NCI-H2107 treated with DMSO at 0.1 percent for 48 hours (cell line): Measurements from ENCODE around the gene ANKIB1.
"Not testable (repeated sequence)": the region's sequence is repeated elsewhere in the genome, so short reads cannot be mapped to it uniquely, and the experiment has no call there.

Source experiments
- DNase-seq: peaks from one replicate; lab custom pipeline; 2025; ENCODE audit not compliant: unreplicated experiment; lab: John Stamatoyannopoulos, UW

Gene ANKIB1

GRCh38 chr7:92245487-92246359 lies at the start of gene ANKIB1, which contains the start of gene KRIT1:
TSS of gene ANKIB1 (plus strand) at chr7:92245974. CDS start at chr7:92294979, 49,005 bp downstream.
TSS of gene KRIT1 (minus strand) at chr7:92245914. CDS start at chr7:92242135, 3,779 bp downstream.
- peak; percentile 85 for DNase-seq

- DNase-seq, result no peak
Measured at GRCh38 chr7:92200791-92201190, 45.0 kb upstream of the ANKIB1 start.

- DNase-seq, result no peak
Measured at GRCh38 chr7:92205987-92206386, 39.8 kb upstream of the ANKIB1 start.

- DNase-seq, result no peak
Measured at GRCh38 chr7:92206672-92207071, 39.1 kb upstream of the ANKIB1 start.

- no peak for DNase-seq
Measured at GRCh38 chr7:92221766-92222165, 24.0 kb upstream of the ANKIB1 start.

GRCh38 chr7:92226981-92227380 lies 18.8 kb upstream of the ANKIB1 start:
- no peak for DNase-seq

- DNase-seq, result no peak
Measured at GRCh38 chr7:92228100-92228499, 17.7 kb upstream of the ANKIB1 start.

GRCh38 chr7:92228742-92229141 lies 17.0 kb upstream of the ANKIB1 start:
- DNase-seq, result no peak

GRCh38 chr7:92230547-92230946 lies 15.2 kb upstream of the ANKIB1 start:
- DNase-seq, result no peak

- no peak for DNase-seq
Measured at GRCh38 chr7:92242972-92243371, 2.8 kb upstream of the ANKIB1 start.

GRCh38 chr7:92244808-92245486 lies 827 bp upstream of the ANKIB1 start:
- no peak for DNase-seq

- peak; percentile 41 for DNase-seq
Measured at GRCh38 chr7:92246360-92247101, 757 bp downstream of the ANKIB1 start.

- no peak for DNase-seq
Measured at GRCh38 chr7:92250603-92251002, 4.8 kb downstream of the ANKIB1 start.

GRCh38 chr7:92251181-92251580 lies 5.4 kb downstream of the ANKIB1 start:
- no peak for DNase-seq

- DNase-seq, result no peak
Measured at GRCh38 chr7:92253251-92253650, 7.5 kb downstream of the ANKIB1 start.

- DNase-seq, result not testable (repeated sequence)
Measured at GRCh38 chr7:92254800-92255199, 9.0 kb downstream of the ANKIB1 start.

- no peak for DNase-seq
Measured at GRCh38 chr7:92255308-92255707, 9.5 kb downstream of the ANKIB1 start.

- no peak for DNase-seq
Measured at GRCh38 chr7:92259062-92259461, 13.3 kb downstream of the ANKIB1 start.

GRCh38 chr7:92259610-92260247 lies 14.0 kb downstream of the ANKIB1 start:
- DNase-seq, result no peak

GRCh38 chr7:92260248-92260781 lies 14.5 kb downstream of the ANKIB1 start:
- no peak for DNase-seq
